Measurements from ENCODE around the gene SERPINA1. TPM values are rescaled to one million over a fixed set of nuclear protein-coding genes. Genes with fewer than 3 reads are reported as not detected.
"Not testable (repeated sequence)": the region's sequence is repeated elsewhere in the genome, so short reads cannot be mapped to it uniquely, and the experiment has no call there.

Gene SERPINA1
- polyA plus RNA-seq, 12 donors = 1.1 to 98.2 (median 2.3) TPM; not detected in 1

- no peak for DNase-seq
These were observed 39.6 kb downstream of the SERPINA1 start for GRCh38 chr14:94348836-94349235.

- no peak for DNase-seq
These were observed 41.6 kb downstream of the SERPINA1 start for GRCh38 chr14:94346841-94347240.

GRCh38 chr14:94346065-94346786 lies 42.2 kb downstream of the SERPINA1 start:
- DNase-seq = not testable (repeated sequence)

GRCh38 chr14:94345344-94346064 lies 42.9 kb downstream of the SERPINA1 start:
- no peak for DNase-seq

GRCh38 chr14:94344389-94344788 lies 44.0 kb downstream of the SERPINA1 start:
- no peak for DNase-seq

- no peak for DNase-seq
These were observed 45.0 kb downstream of the SERPINA1 start for GRCh38 chr14:94343238-94344005.

- DNase-seq = peak; percentile 90
These were observed 46.0 kb downstream of the SERPINA1 start for GRCh38 chr14:94342334-94342934.

- no peak for DNase-seq
These were observed 46.6 kb downstream of the SERPINA1 start for GRCh38 chr14:94341656-94342333.

- DNase-seq = no peak
These were observed 47.9 kb downstream of the SERPINA1 start for GRCh38 chr14:94340533-94340932.

GRCh38 chr14:94338023-94338422 lies 50.4 kb downstream of the SERPINA1 start:
- DNase-seq = no peak

- no peak for DNase-seq
These were observed 51.1 kb downstream of the SERPINA1 start for GRCh38 chr14:94337274-94337673.

GRCh38 chr14:94334872-94335271 lies 53.5 kb downstream of the SERPINA1 start:
- DNase-seq = no peak

- DNase-seq = no peak
These were observed 55.8 kb downstream of the SERPINA1 start for GRCh38 chr14:94332587-94332986.

GRCh38 chr14:94332063-94332583 lies 56.3 kb downstream of the SERPINA1 start:
- no peak for DNase-seq

- no peak for DNase-seq
These were observed 56.9 kb downstream of the SERPINA1 start for GRCh38 chr14:94331462-94331861.

GRCh38 chr14:94330857-94331256 lies 57.5 kb downstream of the SERPINA1 start:
- no peak for DNase-seq

GRCh38 chr14:94330432-94330831 lies 58.0 kb downstream of the SERPINA1 start:
- DNase-seq = no peak

- no peak for DNase-seq
These were observed 58.5 kb downstream of the SERPINA1 start for GRCh38 chr14:94329857-94330256.

GRCh38 chr14:94328196-94328595 lies 60.2 kb downstream of the SERPINA1 start:
- DNase-seq = no peak
